Endothelial cell of umbilical vein (primary cell): ENCODE data around the gene RGS4.

ENCODE experiments used
- EZH2 ChIP-seq: IDR thresholded peaks from 2 replicates; pipeline ENCODE4 v1.6.1; 2012; ENCODE audit warnings: borderline replicate concordance, low read depth, mild to moderate bottlenecking, moderate library complexity, low read length, inconsistent platforms; ENCODE audit not compliant: severe bottlenecking
- GATA2 ChIP-seq: IDR thresholded peaks from 2 replicates; pipeline ENCODE4 v1.7.0; 2011; ENCODE audit warnings: low read depth, mild to moderate bottlenecking, moderate library complexity, mixed read lengths, low read length; ENCODE audit not compliant: insufficient read length, insufficient read depth
- POLR2A ChIP-seq: IDR thresholded peaks from 2 replicates; pipeline ENCODE4 v1.6.1; 2012; ENCODE audit warnings: low read depth, mild to moderate bottlenecking, control low read depth, low read length
- POLR2AphosphoS5 ChIP-seq: IDR thresholded peaks from 2 replicates; pipeline ENCODE4 v1.6.1; 2012; ENCODE audit warnings: low read depth, mild to moderate bottlenecking, control low read depth, low read length, moderate library complexity; ENCODE audit not compliant: insufficient read depth
- TF ChIP-seq, protein P1 (sequence below), 2 donors: IDR thresholded peaks; 1 replicate in 1 of 2; 2 replicates in 1 of 2; pipeline ENCODE4 v1.5.1; 2011; ENCODE audit warnings: low read length in 2 of 2, mild to moderate bottlenecking in 2 of 2, moderate library complexity in 2 of 2, control low read depth in 1 of 2, inconsistent platforms in 1 of 2, low read depth in 1 of 2; ENCODE audit not compliant: insufficient read depth in 1 of 2; ENCODE audit errors: extremely low read depth in 1 of 2

DNA sequence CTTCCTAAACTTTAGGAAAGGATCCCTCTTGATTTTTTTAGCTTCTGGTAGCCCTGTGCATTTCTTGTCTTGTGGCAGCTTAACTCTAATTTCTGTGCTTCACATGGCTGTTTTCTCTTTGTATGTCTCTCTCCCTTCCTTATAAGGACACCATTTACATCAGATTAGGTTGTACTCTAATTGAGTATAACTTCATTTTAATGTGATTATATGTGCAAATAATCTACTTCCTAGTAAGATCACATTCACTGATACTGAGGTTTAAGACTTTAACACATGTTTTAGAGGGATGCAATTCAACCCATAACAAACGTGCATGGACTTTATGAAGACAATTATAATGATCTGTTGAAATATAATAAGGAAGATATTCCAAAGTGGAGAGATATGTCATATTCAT, 46.7 kb downstream of the RGS4 start:
- no peak for TF ChIP-seq POLR2A
- TF ChIP-seq, protein P1, sequence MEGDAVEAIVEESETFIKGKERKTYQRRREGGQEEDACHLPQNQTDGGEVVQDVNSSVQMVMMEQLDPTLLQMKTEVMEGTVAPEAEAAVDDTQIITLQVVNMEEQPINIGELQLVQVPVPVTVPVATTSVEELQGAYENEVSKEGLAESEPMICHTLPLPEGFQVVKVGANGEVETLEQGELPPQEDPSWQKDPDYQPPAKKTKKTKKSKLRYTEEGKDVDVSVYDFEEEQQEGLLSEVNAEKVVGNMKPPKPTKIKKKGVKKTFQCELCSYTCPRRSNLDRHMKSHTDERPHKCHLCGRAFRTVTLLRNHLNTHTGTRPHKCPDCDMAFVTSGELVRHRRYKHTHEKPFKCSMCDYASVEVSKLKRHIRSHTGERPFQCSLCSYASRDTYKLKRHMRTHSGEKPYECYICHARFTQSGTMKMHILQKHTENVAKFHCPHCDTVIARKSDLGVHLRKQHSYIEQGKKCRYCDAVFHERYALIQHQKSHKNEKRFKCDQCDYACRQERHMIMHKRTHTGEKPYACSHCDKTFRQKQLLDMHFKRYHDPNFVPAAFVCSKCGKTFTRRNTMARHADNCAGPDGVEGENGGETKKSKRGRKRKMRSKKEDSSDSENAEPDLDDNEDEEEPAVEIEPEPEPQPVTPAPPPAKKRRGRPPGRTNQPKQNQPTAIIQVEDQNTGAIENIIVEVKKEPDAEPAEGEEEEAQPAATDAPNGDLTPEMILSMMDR (IDR thresholded peaks at IDR 0.05; ENCODE audit: extremely low read depth in 1 of 2, insufficient read depth in 1 of 2, low read depth in 1 of 2, low read length in 2 of 2) = no peak
- no peak for TF ChIP-seq POLR2AphosphoS5
- TF ChIP-seq EZH2 = no peak
- TF ChIP-seq GATA2 = no peak
